ENCODE data around the gene GRIK3.
"Not testable (repeated sequence)": the region's sequence is repeated elsewhere in the genome, so short reads cannot be mapped to it uniquely, and the experiment has no call there.

GRIK3 gene

GRCh38 chr1:37034121-37035013 lies at the start of gene GRIK3:
GRIK3 (minus strand) TSS chr1:37034515; CDS start chr1:37034108, 407 bp downstream.
- DNase-seq, result no peak

DNA sequence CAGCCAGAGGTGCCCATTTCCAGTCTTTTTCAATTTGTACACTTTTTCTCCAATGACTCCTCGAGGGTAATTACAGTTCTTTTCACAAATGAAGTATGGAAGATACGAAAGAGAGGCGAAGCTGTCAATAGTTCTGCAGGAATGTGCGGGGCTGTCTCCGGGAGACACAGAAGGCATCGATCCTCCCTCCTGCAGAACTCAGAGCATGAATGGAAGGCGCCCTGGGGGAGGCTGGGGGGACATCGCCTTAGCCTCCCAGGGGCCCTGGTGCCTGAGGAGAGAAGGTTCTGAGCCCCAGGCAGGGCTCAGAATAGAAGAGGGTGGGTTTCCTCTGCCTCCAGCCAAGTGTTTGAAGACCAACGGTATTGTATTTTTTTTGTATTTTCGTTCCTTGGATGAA lies 49.7 kb upstream of the GRIK3 start:
- no peak for DNase-seq

- DNase-seq, result no peak
These were observed 49.3 kb upstream of the GRIK3 start for GRCh38 chr1:37083603-37084002.

DNA sequence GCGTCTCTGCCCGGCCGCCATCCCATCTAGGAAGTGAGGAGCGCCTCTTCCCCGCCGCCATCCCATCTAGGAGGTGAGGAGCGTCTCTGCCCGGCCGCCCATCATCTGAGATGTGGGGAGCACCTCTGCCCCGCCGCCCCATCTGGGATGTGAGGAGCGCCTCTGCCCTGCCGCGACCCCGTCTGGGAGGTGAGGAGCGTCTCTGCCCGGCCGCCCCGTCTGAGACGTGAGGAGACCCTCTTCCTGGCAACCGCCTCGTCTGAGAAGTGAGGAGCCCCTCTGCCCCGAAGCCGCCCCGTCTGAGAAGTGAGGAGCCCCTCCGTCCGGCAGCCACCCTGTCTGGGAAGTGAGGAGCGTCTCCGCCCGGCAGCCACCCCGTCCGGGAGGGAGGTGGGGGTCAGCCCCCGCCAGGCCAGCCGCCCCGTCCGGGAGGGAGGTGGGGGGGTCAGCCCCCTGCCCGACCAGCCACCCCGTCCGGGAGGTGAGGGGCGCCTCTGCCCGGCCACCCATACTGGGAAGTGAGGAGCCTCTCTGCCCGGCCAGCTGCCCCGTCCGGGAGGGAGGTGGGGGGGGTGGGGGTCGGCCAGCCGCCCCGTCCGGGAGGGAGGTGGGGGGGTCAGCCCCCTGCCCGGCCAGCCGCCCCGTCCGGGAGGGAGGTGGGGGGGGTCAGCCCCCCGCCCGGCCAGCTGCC lies 46.1 kb upstream of the GRIK3 start:
- DNase-seq, result not testable (repeated sequence)

DNA sequence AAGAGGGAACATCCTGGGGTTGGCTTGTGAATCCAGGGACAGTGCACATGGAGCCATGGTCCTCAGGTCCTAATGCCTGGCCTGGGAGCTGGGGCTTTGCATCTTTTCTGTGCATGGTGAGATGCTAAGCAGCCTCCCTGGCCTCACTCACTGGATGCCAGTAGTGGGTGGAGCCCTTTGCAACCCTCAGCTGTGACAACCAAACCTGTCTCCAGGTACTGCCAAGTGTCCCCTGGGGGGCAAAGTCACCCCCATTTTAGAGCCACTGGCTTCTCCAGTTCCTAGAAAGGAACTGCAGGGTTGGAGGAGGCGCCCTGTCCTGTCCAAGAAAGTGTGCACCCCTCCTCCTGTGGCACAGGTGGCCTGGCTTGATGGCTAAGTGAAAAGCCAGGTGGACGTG lies 44.6 kb upstream of the GRIK3 start:
- DNase-seq, result no peak

DNA sequence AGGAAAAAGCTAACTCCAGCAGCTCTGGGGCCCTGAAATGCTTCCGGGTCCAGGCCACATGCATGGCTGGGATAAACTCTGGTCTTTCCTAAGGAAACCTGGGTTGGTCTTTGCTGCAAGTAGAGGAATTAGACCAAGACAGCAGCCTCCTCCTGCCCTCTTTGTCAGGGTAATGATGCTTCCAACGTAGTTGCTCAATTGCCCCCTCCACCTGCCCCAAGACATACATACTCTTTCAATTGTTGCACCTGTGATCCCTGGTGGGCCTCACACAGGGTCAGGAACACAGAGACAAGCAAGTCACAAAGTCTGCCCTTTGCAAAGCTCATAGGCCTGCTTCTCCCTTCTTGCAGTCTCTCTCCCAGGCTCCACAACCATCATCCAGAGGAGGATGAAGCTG lies 41.9 kb upstream of the GRIK3 start:
- DNase-seq, result no peak

- DNase-seq, result no peak
These were observed 39.6 kb upstream of the GRIK3 start for GRCh38 chr1:37073854-37074379.

DNA sequence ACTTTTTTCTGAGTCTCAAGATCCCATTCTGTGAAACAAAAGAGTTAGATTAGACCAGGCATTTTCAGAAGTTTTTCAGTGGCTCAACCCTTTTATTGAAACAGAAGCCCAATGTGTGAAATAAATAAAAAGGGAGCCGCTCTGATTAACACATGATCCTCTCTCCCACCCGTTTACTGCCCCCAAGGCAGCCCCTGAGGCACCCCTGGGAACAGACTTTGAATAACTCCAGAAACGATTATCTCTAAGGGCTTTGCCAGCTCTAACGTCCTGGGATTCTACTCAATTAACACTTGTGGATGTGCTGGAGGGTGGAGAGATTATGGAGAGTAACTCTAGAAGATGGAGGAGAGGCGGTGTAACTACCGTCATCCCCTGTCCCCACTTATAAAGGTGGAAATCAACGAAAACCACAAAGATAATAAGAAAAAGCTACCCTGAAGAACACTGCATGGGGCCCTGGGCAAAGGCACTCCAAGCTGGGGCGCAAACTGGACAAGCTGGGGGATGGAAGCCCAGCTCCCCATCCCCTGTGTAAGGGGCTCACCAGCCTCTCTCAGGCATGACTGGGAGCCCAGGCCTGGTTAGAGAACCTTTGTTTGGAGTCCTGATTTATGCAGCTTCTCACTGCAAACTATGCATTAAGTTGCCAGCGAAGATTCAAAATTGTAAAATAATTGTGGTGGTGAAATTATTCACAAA lies 39.0 kb upstream of the GRIK3 start:
- no peak for DNase-seq

GRCh38 chr1:37071829-37072228 lies 37.5 kb upstream of the GRIK3 start:
- DNase-seq, result no peak

DNA sequence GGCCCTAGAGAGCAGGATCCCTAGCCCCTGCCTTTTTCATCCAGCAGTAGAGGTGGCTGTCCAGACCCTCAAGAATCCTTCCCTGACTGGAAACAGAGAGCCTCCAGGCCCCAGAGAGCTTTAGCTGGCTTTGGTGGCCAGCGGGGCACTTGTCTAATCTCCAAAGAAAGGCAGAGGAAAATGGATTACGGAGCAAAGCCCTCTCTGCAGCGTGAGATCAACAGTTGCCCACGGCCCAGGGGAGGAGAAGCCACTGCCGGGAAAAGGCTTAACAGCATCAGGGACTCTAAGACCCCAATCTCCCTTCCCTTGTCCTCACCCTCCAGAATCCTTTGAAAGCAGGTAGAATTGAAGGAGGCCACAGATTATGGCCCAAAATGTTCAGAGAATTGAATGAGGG lies 35.8 kb upstream of the GRIK3 start:
- DNase-seq, result no peak

GRCh38 chr1:37069406-37069805 lies 35.1 kb upstream of the GRIK3 start:
- no peak for DNase-seq

DNA sequence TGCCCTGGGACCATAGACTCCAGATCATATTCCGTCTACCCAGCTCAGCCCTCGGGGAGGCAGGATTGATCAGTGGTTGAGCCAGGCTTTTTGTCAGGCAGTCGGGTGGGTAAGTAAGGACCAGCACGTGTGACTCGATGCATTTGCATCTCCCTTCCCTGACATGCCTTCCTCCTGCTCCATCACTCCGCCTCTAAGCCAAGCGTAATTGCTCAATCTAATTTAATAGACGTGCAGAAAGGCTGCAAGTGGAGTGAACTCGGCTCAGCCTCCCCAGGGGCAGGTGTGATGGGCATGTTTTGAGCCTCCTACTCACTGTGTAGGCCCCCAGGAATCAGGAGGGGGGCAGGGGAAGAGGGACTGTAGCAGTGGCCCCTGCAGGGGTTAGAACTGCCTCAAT lies 34.6 kb upstream of the GRIK3 start:
- DNase-seq, result no peak

GRCh38 chr1:37068260-37068659 lies 33.9 kb upstream of the GRIK3 start:
- DNase-seq, result no peak

- no peak for DNase-seq
These were observed 29.7 kb upstream of the GRIK3 start for GRCh38 chr1:37064039-37064438.

- DNase-seq, result no peak
These were observed 25.0 kb upstream of the GRIK3 start for GRCh38 chr1:37059346-37059745.

- no peak for DNase-seq
These were observed 24.2 kb upstream of the GRIK3 start for GRCh38 chr1:37058424-37058988.

DNA sequence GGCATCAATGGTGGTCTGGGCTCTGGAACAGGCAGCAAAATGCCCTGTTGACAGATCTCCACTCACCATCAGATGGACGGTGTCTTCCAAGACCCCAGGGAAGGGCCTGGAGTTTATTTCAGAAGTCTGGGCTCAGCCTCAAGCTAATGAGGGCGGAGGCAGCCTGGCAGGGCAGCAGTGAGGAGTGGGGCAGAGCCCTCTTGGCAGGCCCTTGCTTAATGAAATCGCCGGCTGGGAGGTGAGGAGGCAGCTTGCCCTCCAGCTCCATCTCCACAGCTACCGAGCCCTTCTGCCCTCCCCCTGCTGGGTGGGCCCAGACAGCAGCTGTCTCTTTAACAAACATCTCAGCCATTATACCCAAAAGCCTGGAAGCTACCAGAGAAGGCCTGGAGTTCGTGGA lies 22.0 kb upstream of the GRIK3 start:
- DNase-seq, result no peak

GRCh38 chr1:37055631-37056030 lies 21.3 kb upstream of the GRIK3 start:
- no peak for DNase-seq

GRCh38 chr1:37053173-37053572 lies 18.9 kb upstream of the GRIK3 start:
- no peak for DNase-seq

DNA sequence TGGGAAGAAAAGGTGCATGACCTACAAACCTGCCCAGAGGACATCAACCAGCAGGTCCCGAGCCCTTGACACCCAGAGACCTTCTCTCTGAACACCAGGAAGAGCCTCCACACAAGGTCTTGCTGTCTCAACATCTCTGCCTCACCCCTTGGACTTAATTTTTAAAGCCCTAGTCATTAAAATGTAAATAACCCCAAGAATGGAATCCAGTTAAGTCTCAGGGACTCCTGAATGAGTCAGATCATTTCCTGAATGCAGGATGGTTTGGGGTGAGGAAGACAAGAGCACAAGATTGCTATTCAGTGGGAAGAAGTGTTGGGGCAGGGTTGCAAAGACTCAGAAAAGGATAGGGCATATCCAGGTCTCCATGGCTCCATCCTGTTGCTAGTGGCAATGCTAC lies 17.8 kb upstream of the GRIK3 start:
- no peak for DNase-seq

DNA sequence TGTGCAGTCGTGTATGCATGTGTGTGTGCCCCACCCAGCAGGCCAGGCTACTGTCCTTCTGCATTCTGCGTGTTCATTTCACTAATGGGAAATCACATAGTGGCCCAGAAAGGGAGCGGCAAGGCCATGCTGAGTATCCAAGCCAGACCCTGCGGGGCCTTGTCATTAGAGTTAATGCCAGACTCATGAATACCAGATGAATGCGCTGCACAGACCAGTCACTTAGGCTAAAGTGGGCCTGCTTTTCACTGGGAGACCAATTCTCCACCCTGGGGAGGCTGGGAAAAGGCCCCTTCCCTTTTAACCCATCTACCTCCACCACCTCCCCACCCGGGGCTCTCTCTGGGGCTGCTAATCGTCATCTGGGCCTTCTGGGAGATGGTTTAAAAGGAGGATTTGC lies 17.0 kb upstream of the GRIK3 start:
- DNase-seq, result no peak

DNA sequence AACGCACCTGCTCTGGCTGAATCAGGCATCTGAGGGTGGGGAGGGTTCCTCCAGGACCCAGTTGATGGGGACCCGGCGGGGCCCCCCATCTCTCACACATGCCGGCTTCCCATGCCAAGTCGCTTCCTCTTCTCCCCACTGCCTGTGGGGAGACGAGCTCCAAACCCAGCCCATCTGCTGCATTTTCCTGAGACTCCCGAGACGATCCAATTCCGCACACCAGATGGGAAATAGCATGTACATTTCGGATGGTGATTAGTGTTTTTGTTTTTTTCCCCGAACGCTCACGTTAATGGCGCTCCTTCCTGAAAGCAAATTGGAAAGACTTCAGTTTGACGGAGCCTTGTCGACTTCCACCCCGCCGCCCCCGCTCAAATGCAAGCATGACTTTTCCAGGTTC lies 13.2 kb upstream of the GRIK3 start:
- DNase-seq, result no peak

DNA sequence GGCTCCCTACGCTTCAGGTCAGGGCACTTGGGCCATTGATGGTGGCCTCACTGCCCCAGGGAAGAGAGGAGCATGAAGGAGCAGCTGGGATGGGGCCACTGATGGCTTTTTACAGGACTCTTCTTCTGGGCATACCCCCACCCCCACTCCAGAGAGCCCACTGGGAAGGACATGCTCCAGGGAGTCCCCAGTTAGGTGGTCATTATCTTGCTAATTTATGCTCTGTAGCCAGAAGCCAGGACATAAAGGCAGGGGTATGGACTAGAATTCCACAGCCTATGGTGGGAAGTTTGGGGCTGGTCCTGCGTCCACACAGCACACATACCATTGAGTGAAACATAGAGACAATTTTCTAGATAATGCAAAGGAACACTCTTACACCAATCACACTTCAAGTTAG lies 8.8 kb upstream of the GRIK3 start:
- no peak for DNase-seq

Measured in stimulated activated CD4-positive, alpha-beta T cell treated with anti-CD3 and anti-CD28 coated beads, Interleukin-4, amount 100 ng/mL, for 4 hours (primary cell).